ENCODE data around the gene KCNH3. TPM values are rescaled to one million over a fixed set of nuclear protein-coding genes. Genes with fewer than 3 reads are reported as not detected.

Gene KCNH3
- total and polyA plus RNA-seq, 2 of the 8 experiments (the other 6 are each of a cell fraction or from before 2014, with no cell fraction given) = 0.24 to 0.50 TPM

- no peaks in the 10 kb centered on the region for H3K9me3 ChIP-seq (ENCODE audit: insufficient read depth in 2 of 2, low read depth in 1 of 2, low read length in 1 of 2)
- H3K27ac ChIP-seq (ENCODE audit: low read depth, low read length) = no peak overlapping the region
- H3K9ac ChIP-seq (replicated peaks in 1 of 4; ENCODE audit: extremely low read depth in 1 of 4, low read depth in 3 of 4, low read length in 3 of 4) = no peak overlapping the region; a peak in 1 of 7 replicates
- no peak overlapping the region for H4K5ac ChIP-seq (ENCODE audit: insufficient read length, low read depth, low read length)
- H2AK5ac ChIP-seq (ENCODE audit: low read depth, low read length) = no peak overlapping the region
- H3K36me3 ChIP-seq (ENCODE audit: control insufficient read depth in 2 of 4, insufficient read depth in 4 of 4, low read length in 3 of 4) = peaks cover 0 to 8% (median 1%) of the 10 kb centered on the region in 4 experiments; a peak in 2 of 8 replicates
- H4K91ac ChIP-seq (replicated peaks; ENCODE audit: insufficient read length, low read length) = no peak overlapping the region
- H3K79me2 ChIP-seq (ENCODE audit: control insufficient read depth in 1 of 2, insufficient read depth in 2 of 2, low read length in 2 of 2) = no peaks in the 10 kb centered on the region; a peak in 1 of 4 replicates
- no peak overlapping the region for H2BK15ac ChIP-seq (ENCODE audit: low read length)
- H3K4me2 ChIP-seq (ENCODE audit: insufficient read depth in 1 of 2, low read depth in 2 of 2, low read length in 2 of 2) = no peak overlapping the region
- H3K4me3 ChIP-seq (ENCODE audit: extremely low read depth in 1 of 4, insufficient read depth in 2 of 4, low read depth in 3 of 4, low read length in 4 of 4) = no peak overlapping the region
- H3K18ac ChIP-seq (ENCODE audit: extremely low read depth, low read length) = no peak overlapping the region
- H3K79me1 ChIP-seq (ENCODE audit: low read depth, low read length) = no peaks in the 10 kb centered on the region; the same call in 1 of the 2 replicates
- H2AFZ ChIP-seq (ENCODE audit: low read length) = no peak overlapping the region
- H3K14ac ChIP-seq (ENCODE audit: insufficient read length) = no peak overlapping the region
- POLR2A ChIA-PET (ENCODE audit: partially characterized antibody) = interaction anchor here (0.8 to 1.8 kb wide), 6 partner anchors 10 to 59 kb away, joined by 3 to 7 read pairs (median 4); partner anchors contain the start of gene MCRS1
- H2BK120ac ChIP-seq (replicated peaks; ENCODE audit: low read depth, low read length) = no peak overlapping the region
- no peak overlapping the region; the same call in 1 of the 2 replicates for H4K8ac ChIP-seq (ENCODE audit: extremely low read depth, insufficient read depth, low read length)
- H3K56ac ChIP-seq (replicated peaks; ENCODE audit: insufficient read length, low read depth, low read length) = no peak overlapping the region
- H2BK5ac ChIP-seq (ENCODE audit: low read depth, low read length) = no peak overlapping the region; the same call in 1 of the 2 replicates
- H3K23me2 ChIP-seq (ENCODE audit: low read depth, low read length) = no peaks in the 10 kb centered on the region
- H3K4ac ChIP-seq (replicated peaks; ENCODE audit: insufficient read length, low read depth, low read length) = no peak overlapping the region
- no peak overlapping the region for H3K23ac ChIP-seq (ENCODE audit: insufficient read length)
- no peaks in the 10 kb centered on the region for H3K27me3 ChIP-seq (replicated peaks in 1 of 4; ENCODE audit: control insufficient read depth in 3 of 4, extremely low read depth in 1 of 4, insufficient read depth in 3 of 4, low read length in 3 of 4)
- no peak for DNase-seq (ENCODE audit: low read depth in 1 of 2, low spot score in 2 of 2)
- CTCF ChIA-PET (ENCODE audit: partially characterized antibody) = interaction anchor here (1.3 to 10.8 kb wide), 9 partner anchors 8 to 245 kb away, joined by 3 to 171 read pairs (median 8); partner anchors contain the start of gene DNAJC22
- no peak for FAIRE-seq
- H3K4me1 ChIP-seq (replicated peaks in 1 of 4; ENCODE audit: control insufficient read depth in 3 of 4, insufficient read depth in 4 of 4, low read length in 3 of 4) = peaks cover 0 to 6% (median 4%) of the 10 kb centered on the region in 4 experiments; a peak in 4 of 7 replicates
- WGBS, 2 experiments (ENCODE audit: extremely low coverage in 1 of 2, insufficient coverage in 1 of 2, insufficient read length in 1 of 2, insufficient replicate concordance in 2 of 2, low coverage in 1 of 2, low lambda C conversion rate in 2 of 2, missing lambda C conversion rate in 1 of 2) = 89% methylated on average over 9 of the region's 9 CpGs; no CpG with 5 or more reads in 1 of the 2 experiments
- no peak overlapping the region for H2BK12ac ChIP-seq (ENCODE audit: low read depth, low read length)
- TF ChIP-seq USF2 (IDR thresholded peaks at IDR 0.05; ENCODE audit: low read length) = no peak
- TF ChIP-seq SRF (IDR thresholded peaks at IDR 0.05; ENCODE audit: low read depth, low read length) = no peak
- TF ChIP-seq KDM4A (IDR thresholded peaks at IDR 0.05; ENCODE audit: low read depth, low read length, severe bottlenecking) = no peak
- no peak overlapping the region for H2BK20ac ChIP-seq (ENCODE audit: low read length)
- H4K20me1 ChIP-seq (replicated peaks in 1 of 2; ENCODE audit: control insufficient read depth in 1 of 2, insufficient read depth in 2 of 2, low read length in 2 of 2) = peaks cover 2 to 14% of the 10 kb centered on the region in 2 experiments
These were observed 38.9 kb downstream of the KCNH3 start for GRCh38 chr12:49577589-49578315.

All from H1 (cell line).